ENCODE results near the gene ADGRG3.

Gene ADGRG3

GRCh38 chr16:57622361-57623250 is 45.5 kb upstream of the ADGRG3 start:
- Mint-ChIP-seq H3K4me1 (peaks cover 79% of the 10 kb centered on the region), H3K4me3 (no peak overlapping the region), H3K27me3 (ENCODE audit: low read depth, poor library complexity) (peaks cover 3% of the 10 kb centered on the region), H3K27ac (peak overlapping the region; percentile 65), H3K9me3 (no peaks in the 10 kb centered on the region), H3K36me3 (ENCODE audit: low read depth) (no peaks in the 10 kb centered on the region)
- no peak for DNase-seq
- no peak for TF ChIP-seq CTCF (IDR thresholded peaks at IDR 0.05)

- no peak overlapping the region for H3K27ac Mint-ChIP-seq
These were observed 44.7 kb upstream of the ADGRG3 start for GRCh38 chr16:57623251-57624043.

GRCh38 chr16:57624044-57624688 is 43.9 kb upstream of the ADGRG3 start:
- peaks cover 81% of the 10 kb centered on the region for H3K4me1 Mint-ChIP-seq
- no peak overlapping the region for H3K27ac Mint-ChIP-seq
- H3K4me3 Mint-ChIP-seq = no peak overlapping the region
- no peaks in the 10 kb centered on the region for H3K9me3 Mint-ChIP-seq
- H3K27me3 Mint-ChIP-seq (ENCODE audit: low read depth, poor library complexity) = peaks cover 3% of the 10 kb centered on the region
- H3K36me3 Mint-ChIP-seq (ENCODE audit: low read depth) = no peaks in the 10 kb centered on the region
- no peak for TF ChIP-seq CTCF (IDR thresholded peaks at IDR 0.05)
- no peak for DNase-seq

More at GRCh38 chr16:57623251-57624043, 44.7 kb upstream of the ADGRG3 start:
- Mint-ChIP-seq H3K9me3 (no peaks in the 10 kb centered on the region), H3K27me3 (ENCODE audit: low read depth, poor library complexity) (peaks cover 3% of the 10 kb centered on the region), H3K4me1 (peaks cover 81% of the 10 kb centered on the region), H3K4me3 (no peak overlapping the region), H3K36me3 (ENCODE audit: low read depth) (no peaks in the 10 kb centered on the region)
- no peak for TF ChIP-seq CTCF (IDR thresholded peaks at IDR 0.05)
- DNase-seq = no peak

- H3K4me3 Mint-ChIP-seq = no peak overlapping the region
- no peak for TF ChIP-seq CTCF (IDR thresholded peaks at IDR 0.05)
- no peak for DNase-seq
- no peaks in the 10 kb centered on the region for H3K9me3 Mint-ChIP-seq
- peaks cover 78% of the 10 kb centered on the region for H3K4me1 Mint-ChIP-seq
- peaks cover 3% of the 10 kb centered on the region for H3K27me3 Mint-ChIP-seq (ENCODE audit: low read depth, poor library complexity)
- H3K27ac Mint-ChIP-seq = no peak overlapping the region
- H3K36me3 Mint-ChIP-seq (ENCODE audit: low read depth) = no peaks in the 10 kb centered on the region
These were observed 43.2 kb upstream of the ADGRG3 start for GRCh38 chr16:57624806-57625500.

GRCh38 chr16:57626420-57627170 is 41.5 kb upstream of the ADGRG3 start:
- H3K27ac Mint-ChIP-seq = no peak overlapping the region

More at GRCh38 chr16:57626420-57627170, 41.5 kb upstream of the ADGRG3 start:
- peaks cover 89% of the 10 kb centered on the region for H3K4me1 Mint-ChIP-seq
- H3K27me3 Mint-ChIP-seq (ENCODE audit: low read depth, poor library complexity) = peaks cover 3% of the 10 kb centered on the region
- DNase-seq = no peak
- no peaks in the 10 kb centered on the region for H3K36me3 Mint-ChIP-seq (ENCODE audit: low read depth)
- TF ChIP-seq CTCF (IDR thresholded peaks at IDR 0.05) = no peak
- H3K4me3 Mint-ChIP-seq = no peak overlapping the region
- H3K9me3 Mint-ChIP-seq = no peaks in the 10 kb centered on the region
